ENCODE measurements around the gene CPLX1.

CPLX1 gene

DNA sequence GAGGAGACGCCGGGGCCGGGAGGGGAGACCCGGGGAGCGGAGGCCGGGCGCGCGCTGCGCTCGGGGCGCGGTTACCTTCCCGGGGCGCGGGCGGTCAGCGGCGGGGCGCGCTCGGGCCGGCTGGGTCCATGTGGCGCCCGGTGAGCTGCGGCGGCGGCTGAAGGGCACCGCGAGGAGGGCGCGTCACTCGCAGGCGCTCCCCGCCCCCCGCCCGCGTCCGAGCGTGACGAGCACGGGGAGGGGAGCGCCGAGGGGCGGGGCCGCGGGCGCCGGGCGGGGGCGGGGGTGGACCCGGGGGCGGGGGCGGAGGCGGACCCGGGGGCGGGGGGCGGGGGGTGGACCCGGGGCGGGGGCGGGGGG is at the start of gene CPLX1:
Gene CPLX1 (minus strand): TSS at position 159 of the 360 bp plus-strand sequence. CDS start 1,607 bp downstream, outside the sequence.
- DNase-seq (ENCODE audit: low read depth in 2 of 2): no peak

DNA sequence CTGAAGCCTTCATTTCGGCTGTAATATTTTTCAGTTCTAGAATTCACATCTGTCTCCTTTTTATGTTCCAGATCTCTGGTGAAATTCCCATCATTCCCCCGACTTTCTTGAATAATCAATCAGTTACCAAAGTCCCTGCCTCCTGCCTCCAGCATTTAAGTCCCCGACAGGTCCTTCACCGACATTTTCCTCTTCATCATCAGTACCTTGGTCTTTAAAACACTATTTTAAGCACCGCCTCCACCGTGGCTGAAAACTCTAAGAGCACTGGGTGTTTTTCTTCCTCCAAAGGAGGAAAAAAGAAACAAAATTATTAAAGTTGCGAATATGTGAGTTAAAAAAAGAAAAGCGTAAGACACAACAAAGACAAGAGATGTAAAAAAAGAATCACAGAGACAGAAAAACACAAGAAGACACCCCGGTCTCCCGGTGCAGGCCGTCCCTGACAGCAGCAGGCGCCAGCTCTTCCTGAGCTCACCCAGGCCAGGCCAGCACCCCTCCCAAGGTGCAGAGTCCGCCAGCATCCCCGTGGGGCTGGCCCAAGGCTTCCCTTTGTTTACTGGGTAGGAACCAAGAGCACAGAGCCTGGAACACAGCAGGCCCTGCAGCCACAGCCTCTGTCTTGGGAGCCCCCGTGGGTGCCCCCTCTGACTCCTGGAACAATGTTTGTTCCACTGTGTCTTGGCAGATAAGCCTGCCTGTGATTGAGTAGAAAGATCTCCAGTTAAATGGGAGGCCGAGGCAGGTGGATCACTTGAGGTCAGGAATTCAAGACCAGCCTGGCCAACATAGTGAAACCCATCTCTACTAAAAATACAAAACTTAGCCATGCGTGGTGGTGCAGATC is 49.3 kb upstream of the CPLX1 start:
- DNase-seq (ENCODE audit: low read depth in 2 of 2): no peak

DNA sequence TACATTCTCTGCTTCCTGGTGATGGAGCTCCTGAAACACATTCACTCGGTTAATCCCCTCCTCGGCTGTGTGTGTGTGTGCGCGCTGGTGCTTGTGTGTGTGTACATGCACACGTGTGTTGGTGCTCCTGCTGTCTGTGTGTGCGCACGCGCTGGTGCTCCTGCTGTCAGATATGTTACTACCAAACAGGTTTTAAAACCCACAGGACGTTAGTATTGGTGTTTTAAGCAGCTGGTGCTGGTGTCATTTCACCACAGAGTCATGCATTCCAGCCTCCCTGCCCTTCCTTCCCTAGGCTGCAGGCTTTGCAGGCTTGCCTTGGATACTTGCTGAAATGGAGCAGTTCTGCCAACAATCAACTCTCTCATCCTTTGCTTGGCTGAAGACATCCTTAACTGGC is 48.1 kb upstream of the CPLX1 start:
- DNase-seq (ENCODE audit: low read depth in 2 of 2): no peak

DNA sequence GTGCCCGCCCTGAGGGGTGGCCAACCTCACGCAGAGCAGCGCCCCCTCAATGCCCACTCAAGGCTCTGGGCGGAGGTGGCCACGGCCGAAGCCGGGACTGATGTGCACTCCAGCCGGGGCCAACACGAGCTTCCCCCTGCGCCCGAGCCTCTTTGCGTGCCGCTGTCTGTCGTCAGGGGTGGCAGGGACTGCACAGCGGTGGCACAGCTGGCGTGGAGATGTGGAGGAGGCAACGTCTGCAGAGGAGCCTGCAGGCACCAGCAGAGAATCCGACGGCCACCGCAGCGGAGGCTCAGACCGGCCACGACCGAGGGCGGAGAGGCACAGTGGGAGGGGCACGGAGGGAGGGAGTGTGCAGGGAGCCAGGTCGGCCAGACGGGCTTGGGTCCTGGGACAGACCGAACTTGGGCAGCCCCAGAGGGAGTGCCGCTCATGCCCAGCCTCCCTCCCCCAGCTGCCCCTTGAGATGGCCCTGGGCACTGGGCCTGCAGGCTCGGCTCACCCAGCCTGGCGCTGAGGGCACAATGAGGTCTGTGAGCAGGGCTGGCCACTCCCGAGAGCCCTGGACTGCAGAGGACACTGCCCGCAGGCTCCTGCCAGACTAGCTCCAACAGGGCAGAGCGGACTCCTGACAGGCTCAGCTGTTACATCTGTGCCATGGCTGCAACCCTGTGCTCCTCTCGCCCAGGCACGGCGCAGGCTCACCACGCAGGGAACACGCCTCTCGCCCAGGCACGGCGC is 46.5 kb upstream of the CPLX1 start:
- no peak for DNase-seq (ENCODE audit: low read depth in 2 of 2)

DNA sequence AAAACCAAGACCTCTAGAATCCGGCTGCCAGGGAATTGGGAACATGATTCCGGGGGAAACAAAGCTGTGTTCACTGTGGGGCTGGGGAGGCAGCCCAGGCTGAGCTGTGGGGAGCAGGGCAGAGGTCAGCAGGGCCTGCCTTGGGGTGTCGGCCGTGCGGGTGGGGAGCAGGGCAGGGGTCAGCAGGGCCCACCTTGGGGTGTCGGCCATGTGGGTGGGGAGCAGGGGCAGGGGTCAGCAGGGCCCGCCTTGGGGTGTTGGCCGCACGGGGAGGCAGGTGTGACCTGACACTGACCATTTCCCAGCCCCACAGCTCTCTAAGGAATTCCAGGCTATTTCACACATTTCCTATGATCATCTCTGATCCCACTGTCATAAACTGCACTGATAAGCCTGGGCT is 45.6 kb upstream of the CPLX1 start:
- DNase-seq (ENCODE audit: low read depth in 2 of 2): no peak

DNA sequence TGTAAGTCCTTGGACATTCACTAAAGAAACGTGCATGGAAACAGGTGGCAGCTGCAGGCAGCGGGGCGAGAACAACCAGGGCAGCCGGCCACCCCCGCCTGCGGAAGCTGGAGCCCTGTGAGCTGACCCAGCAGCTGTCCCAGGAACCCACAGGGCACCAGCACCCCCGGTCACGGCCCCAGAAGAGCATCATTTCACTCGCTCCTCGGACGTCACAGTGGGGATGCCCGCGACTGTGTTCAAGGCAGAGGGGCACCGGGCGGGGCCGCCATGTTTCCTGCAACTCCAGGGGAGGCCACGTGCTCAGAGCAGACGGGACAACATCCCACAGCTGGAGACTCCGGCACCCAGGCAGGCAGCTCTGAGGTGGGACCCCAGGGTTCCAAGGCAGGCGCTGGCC is 45.0 kb upstream of the CPLX1 start:
- DNase-seq (ENCODE audit: low read depth in 2 of 2): no peak

DNA sequence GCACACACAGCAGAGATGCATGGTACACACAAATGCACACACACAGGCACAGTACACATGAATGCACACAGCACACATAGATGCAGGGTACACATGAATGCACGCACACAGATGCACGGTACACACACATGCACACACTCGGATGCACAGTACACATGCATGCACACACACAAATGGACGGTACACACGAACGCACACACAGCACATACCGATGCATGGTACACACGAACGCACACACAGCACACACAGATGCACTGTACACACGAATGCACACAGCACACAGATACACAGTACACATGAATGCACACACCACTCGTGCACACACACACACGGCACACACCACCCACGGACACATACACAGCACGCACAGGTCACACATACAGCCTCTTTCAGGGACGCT is 43.8 kb upstream of the CPLX1 start:
- DNase-seq (ENCODE audit: low read depth in 2 of 2): no peak

DNA sequence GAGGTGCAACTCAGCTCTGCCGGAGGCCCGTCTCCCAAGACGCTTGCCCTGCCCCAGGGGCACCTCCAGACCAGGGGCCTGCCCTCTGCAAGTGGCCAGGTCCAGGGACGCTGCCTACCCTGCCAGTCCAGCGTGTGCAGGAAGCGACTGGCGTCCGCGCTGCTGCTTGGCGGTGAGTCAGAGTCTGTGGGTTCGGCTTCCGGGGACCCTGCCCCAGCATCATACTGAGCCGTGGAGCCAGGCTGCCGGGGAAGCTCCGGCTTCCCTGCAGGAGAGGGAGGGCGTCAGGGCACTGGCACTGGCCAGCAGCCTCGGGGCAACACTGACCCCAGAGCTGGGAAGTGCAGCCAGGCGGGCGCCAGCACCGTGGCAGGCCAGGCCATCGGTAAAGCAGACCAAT is 42.5 kb upstream of the CPLX1 start:
- no peak for DNase-seq (ENCODE audit: low read depth in 2 of 2)

DNA sequence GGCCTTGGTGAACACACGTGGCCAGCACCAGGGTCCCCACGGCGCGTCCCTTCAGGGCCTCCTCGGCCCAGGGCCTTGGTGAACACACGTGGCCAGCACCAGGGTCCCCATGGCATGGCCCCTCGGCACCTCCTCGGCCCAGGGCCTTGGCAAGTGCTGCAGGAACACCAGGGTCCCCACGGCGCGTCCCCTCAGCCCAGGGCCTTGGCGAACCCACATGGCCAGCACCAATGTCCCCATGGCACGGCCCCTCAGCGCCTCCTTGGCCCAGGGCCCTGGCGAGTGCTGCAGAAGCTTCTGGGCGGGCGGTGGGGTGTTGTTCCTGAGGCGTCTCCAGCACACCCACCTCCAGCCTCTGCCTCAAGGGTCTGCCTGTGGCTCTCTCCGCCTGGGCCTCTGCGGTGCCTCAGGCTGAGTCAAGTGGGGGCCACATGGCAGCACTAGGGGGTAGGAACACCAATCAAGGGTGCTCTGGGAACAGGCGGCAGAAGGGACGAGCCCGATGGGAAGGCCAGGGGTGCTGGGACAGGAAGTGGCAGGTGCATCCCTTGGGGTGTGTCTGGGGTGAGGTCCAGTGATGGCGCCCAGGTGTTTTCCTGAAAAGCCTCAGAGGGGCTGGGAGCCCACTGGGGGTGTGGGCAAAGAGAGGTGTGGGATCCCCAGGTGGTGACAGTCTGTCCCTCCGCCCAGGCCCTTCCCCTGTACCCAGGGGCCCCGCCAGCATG is 41.8 kb upstream of the CPLX1 start:
- DNase-seq (ENCODE audit: low read depth in 2 of 2): no peak

DNA sequence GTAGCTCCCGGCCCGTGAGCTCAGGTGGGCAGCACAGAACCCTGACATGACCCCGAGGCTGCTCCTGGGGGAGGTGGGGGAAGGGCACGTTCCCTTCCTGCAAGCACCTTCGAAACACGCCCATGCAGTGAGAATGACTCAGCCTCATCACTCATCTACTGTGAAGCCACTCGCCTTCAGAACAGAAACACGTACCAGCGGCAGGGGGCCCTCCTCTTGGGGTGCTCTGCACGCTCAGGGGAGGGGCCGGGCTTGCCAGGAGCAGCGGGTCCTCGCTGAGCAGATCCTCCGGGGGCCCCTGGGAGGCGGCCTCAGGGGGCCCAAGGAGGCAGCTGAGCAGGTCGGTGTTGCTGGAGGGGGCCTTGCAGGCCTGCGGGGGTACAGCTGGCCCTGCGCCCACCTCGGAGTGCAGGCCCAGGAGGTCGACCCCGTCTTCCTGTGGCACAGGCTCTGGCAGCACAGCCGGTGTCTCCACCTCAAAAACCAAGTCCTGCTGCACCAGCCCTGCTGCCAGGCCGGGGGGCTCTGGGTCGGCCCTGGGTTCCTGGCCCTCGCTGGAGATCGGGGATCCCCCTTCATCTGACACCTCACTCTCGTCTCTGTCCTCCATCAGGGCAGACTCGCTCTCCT is 40.9 kb upstream of the CPLX1 start:
- no peak for DNase-seq (ENCODE audit: low read depth in 2 of 2)

DNA sequence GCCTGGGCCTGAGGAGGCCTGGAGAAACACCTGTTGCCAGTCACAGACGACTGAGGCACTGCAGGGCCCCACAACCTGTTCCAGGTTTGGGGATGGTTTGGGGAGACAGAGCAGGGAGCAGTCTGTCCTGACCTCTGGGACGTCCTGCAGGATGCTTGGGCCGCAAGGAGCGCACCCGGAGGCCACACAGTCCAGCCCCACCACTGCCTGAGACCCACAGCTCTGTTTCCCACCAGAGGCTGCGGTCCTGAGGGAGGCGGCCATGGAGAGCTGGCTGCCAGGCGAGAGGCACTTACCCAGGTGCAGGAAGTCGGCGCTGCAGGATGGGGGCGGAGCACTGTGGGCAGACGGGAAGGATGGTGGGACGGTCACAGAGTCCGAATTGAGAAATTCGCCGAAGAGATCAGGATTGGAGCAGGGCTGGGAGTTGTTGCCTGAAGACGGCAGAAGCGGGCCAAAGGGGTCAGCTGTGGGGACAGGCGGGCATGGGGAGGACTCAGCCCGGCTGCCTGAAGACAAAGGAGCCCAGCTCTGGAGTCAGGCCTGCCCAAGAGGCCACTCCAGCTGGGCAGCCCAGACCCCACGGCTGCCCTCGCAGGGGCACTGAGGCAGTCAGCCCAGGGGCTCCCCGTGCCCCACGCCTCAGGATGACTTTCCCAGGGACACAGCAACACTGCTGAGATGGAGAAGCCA is 40.3 kb upstream of the CPLX1 start:
- no peak for DNase-seq (ENCODE audit: low read depth in 2 of 2)

DNA sequence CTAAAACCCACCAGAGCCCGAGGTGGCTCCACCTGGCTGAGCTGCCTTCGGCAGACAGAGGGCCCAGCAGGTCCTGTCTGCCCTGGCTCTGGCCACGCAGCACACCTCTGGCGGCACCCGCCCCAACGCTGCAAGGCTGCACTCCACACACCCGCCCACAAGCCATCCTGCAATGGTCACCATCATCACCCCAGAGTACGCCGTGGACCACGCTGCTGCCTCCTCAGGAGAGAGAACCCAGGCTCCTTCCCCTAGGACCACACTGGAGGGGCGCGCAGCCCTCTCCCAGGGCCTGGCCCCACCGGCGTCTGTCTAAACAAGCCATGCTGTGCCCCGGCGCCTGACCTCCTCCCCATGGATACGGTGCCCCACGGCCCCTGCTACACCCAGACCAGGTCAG is 39.6 kb upstream of the CPLX1 start:
- DNase-seq (ENCODE audit: low read depth in 2 of 2): no peak

DNA sequence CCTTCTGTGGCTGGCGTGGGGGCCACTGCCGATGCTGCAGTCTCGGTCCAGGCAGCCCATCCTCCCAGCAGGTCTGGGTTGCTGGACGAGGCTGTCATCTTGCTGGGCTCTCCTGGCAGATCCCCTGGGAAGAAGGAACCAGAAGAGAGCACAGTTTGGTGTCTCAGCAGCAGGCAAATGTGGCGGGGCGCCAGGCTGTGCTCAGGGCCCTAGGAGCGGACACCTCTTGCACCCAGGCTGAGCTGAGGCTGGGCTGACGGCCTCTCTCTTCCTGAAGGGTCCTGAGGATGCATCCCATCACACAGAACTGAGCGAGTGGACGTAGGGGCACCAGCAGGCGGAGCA is 39.2 kb upstream of the CPLX1 start:
- DNase-seq (ENCODE audit: low read depth in 2 of 2): no peak

DNA sequence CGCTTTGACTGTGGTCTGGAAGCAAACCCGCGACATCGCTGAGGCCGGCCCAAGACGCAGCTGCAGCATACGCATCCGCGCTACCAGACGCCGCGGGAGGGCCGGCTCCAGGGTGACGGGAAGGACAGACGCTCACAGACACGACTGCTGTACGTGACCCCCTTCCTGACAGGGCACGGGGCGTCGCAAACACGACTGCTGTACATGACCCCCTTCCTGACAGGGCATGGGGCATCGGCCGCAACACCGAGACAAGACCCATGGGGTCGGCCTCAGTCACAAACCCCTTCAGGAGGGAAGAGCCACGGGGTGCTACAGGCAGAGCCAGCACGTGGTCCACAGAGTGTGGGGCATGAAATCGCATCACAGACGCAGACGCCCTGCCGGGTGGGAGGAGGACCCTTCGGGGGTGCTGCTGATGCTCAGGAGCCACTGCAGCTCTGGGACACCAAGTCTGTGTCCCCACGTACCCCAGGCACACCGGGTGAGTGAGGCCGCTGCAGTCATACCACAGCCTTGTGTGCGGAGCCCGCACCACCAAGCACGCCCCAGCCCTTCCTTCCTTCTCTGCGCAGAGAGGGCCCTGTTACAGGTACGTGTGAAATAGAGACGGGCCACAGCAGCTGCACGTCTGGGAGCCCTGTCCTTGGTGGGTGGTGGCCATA is 38.7 kb upstream of the CPLX1 start:
- no peak for DNase-seq (ENCODE audit: low read depth in 2 of 2)

DNA sequence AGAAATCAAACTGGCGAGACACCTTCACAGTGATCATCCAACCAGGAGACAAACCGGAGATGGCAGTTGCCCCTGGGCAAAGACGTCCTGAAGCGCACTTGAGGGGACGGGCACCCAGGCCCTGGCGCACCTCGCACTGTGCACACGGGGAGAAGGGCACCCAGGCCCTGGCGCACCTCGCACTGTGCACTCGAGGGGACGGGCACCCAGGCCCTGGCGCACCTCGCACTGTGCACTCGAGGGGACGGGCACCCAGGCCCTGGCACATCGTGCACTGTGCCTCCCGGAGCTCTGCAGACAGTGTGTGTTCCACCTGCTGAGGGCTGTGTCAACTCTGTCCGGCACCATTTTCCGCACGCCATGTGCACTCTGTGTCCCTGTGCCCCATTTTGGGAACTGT is 34.6 kb upstream of the CPLX1 start:
- no peak for DNase-seq (ENCODE audit: low read depth in 2 of 2)

DNA sequence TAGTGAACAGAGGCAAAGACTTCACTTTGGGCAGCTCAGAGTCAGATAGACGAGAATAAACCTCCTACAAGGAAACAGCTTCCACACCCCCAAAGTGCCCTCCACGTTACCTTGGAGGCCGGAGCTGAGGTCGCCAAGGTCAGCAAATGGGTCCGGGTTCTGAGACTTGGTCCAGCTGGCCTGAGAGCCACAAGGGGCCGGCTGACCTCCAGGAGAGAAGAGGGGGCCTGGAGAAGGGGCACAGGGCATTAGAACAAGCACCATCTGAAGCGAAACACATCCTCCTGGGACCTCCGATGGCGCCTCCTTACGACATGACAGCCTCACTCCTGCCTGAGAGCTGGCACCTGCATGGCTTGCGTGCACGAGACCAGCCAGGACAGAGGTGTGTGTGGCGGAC is 33.6 kb upstream of the CPLX1 start:
- no peak for DNase-seq (ENCODE audit: low read depth in 2 of 2)

DNA sequence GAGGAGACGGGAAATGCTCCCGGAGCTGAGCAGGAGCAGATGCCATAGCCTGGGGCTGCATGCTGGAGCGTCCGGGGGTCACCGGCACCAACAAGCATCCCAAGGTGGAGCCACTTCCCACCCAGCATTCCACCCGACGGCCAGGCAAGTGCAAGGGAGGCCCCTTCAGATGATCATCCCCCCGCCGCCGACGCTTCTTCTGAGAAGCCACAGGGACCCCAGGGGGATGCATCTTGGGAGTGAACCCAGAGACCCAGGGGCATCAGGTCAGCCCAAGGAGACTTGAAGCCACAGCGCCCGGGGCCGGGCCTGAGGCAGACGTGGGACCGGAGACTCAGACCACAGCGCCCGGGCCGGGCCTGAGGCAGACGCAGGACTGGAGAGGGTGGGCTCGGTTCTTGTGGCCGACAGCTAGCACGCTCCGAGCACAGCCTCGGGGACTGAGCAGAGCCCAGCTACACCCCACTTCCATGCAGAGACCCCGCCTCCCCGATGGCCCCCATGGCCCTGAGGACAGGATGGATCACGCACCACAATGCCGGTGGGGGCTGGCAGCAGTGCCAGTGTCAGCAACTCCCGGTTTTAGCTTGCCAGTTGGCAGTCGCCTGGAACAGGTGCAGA is 33.0 kb upstream of the CPLX1 start:
- no peak for DNase-seq (ENCODE audit: low read depth in 2 of 2)

DNA sequence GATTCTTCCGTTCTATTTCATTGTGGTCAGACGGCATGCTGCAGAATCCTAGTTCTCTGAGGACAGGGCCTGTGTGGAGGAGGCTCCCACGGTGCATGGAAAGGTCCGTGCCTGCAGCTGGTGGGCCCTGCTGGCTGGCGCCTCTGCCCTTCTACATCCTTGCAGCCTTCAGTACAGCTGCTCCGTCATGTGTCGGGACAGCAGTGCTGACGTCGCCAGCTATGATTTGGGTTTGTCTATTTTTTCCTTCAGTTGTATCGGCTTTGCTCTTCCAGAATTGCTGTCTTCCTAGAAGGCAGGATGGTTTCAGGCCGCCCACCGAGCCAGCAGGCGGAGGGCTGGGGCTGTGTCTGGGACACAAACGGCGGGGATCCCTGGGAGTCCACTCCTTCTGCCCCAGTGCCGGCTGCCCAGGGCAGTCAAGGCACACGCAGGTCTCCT is 32.1 kb upstream of the CPLX1 start:
- DNase-seq (ENCODE audit: low read depth in 2 of 2): no peak

DNA sequence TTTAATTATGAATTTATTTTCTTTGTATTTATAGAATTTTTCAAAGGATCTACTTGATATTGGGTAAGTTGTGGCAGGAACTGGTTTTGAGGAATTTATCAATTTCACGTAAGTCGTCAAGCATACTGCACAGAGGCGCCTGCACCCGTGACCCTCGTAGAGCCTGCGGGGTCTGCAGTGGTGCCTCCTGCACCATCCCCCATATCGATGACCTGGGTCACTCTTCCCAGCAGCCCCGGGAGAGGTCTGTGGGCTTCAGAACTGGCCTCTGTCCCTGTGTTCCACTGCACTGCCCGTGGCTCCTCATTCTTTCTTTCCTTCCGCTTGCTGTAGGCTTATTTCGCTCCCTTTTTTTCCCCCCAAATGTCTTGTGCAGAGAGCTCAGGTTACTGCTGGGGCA is 31.5 kb upstream of the CPLX1 start:
- no peak for DNase-seq (ENCODE audit: low read depth in 2 of 2)

DNA sequence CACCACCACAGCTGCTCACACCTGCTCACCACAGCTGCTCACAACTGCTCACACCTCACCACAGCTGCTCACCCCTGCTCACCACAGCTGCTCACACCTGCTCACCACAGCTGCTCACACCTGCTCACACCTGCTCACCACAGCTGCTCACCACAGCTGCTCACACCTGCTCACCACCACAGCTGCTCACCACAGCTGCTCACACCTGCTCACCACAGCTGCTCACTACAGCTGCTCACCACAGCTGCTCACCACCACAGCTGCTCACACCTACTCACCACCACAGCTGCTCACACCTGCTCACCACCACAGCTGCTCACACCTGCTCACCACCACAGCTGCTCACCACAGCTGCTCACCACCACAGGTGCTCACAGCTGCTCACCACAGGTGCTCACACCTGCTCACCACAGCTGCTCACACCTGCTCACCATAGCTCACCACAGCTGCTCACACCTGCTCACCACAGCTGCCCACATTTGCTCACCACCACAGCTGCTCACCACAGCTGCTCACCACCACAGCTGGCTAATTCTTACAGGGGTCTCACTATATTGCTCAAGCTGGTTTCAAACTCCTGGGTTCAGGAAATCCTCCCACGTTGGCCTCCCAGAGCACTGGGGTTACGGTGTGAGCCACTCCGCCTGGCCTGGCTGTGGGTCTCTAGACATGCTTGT is 30.4 kb upstream of the CPLX1 start:
- no peak for DNase-seq (ENCODE audit: low read depth in 2 of 2)

Data from stimulated activated CD4-positive, alpha-beta T cell treated with anti-CD3 and anti-CD28 coated beads, Interleukin-4, amount 100 ng/mL, for 48 hours (primary cell).